GM12874 (cell line): ENCODE data around the gene GYPA.

Experiments
- CTCF ChIP-seq: IDR thresholded peaks from 2 replicates; pipeline ENCODE4 v1.5.1; 2011; ENCODE audit warnings: low read depth, mild to moderate bottlenecking, control low read depth, low read length, moderate library complexity; ENCODE audit not compliant: insufficient read depth

GYPA gene

GRCh38 chr4:144178414-144178813, 37.9 kb upstream of the GYPA start:
- TF ChIP-seq CTCF: no peak

GRCh38 chr4:144176476-144176875, 36.0 kb upstream of the GYPA start:
- TF ChIP-seq CTCF: no peak

- TF ChIP-seq CTCF: no peak
Observed at GRCh38 chr4:144174401-144175067, 34.0 kb upstream of the GYPA start.

GRCh38 chr4:144171697-144172096, 31.2 kb upstream of the GYPA start:
- TF ChIP-seq CTCF: no peak

GRCh38 chr4:144169211-144169610, 28.7 kb upstream of the GYPA start:
- no peak for TF ChIP-seq CTCF

GRCh38 chr4:144154044-144154443, 13.5 kb upstream of the GYPA start:
- TF ChIP-seq CTCF: no peak

GRCh38 chr4:144142690-144143326, 2.3 kb upstream of the GYPA start:
- TF ChIP-seq CTCF: peak; percentile 55
